PFSK-1 (cell line): Measurements from ENCODE around the gene ERGIC1.

Experiments
- FOXP2 ChIP-seq: optimal IDR thresholded peaks from 2 replicates; pipeline ENCODE3; 2011; ENCODE audit warnings: borderline replicate concordance, control low read depth, inconsistent platforms; ENCODE audit not compliant: insufficient read depth; ENCODE audit errors: extremely low read length, extremely low read depth
- POLR2AphosphoS5 ChIP-seq: IDR thresholded peaks from 2 replicates; pipeline ENCODE4 v1.6.1; 2012; ENCODE audit warnings: low read depth, mild to moderate bottlenecking, control low read depth, low read length, moderate library complexity
- TAF1 ChIP-seq: IDR thresholded peaks from 2 replicates; pipeline ENCODE4 v1.6.1; 2012; ENCODE audit warnings: low read length, control low read depth, borderline replicate concordance; ENCODE audit not compliant: insufficient read depth

- no peak for TF ChIP-seq POLR2AphosphoS5
- no peak for TF ChIP-seq TAF1
- TF ChIP-seq FOXP2: no peak
Measured at GRCh38 chr5:172952034-172952511, 118.0 kb downstream of the ERGIC1 start.
